Activated CD4-positive, alpha-beta T cell treated with anti-CD3 and anti-CD28 coated beads, Interleukin-2, amount 10 ng/mL, durations not matched to agents 24 days and 14 days (primary cell): ENCODE data around the gene MSANTD2. TPM values are rescaled to one million over a fixed set of nuclear protein-coding genes. Genes with fewer than 3 reads are reported as not detected.

Experiments
- DNase-seq: peaks from one replicate; pipeline ENCODE4 v3.0.0; 2022
- H3K27ac Mint-ChIP-seq: one replicate; pipeline ENCODE4 v1.8.0; 2022; ENCODE audit warnings: mild to moderate bottlenecking, mixed read lengths
- H3K27me3 Mint-ChIP-seq: one replicate; pipeline ENCODE4 v1.8.0; 2022; ENCODE audit warnings: mixed read lengths
- H3K36me3 Mint-ChIP-seq: one replicate; pipeline ENCODE4 v1.8.0; 2022; ENCODE audit warnings: low read depth, mild to moderate bottlenecking, mixed read lengths
- H3K4me1 Mint-ChIP-seq: one replicate; pipeline ENCODE4 v1.8.0; 2021; ENCODE audit warnings: mixed read lengths
- H3K4me3 Mint-ChIP-seq: one replicate; pipeline ENCODE4 v1.8.0; 2022; ENCODE audit warnings: mild to moderate bottlenecking, moderate library complexity, mixed read lengths
- H3K9me3 Mint-ChIP-seq: one replicate; pipeline ENCODE4 v1.8.0; 2021; ENCODE audit warnings: mixed read lengths
- intact Hi-C: fragments of 100-400 bp; cut with micrococcal nuclease; formaldehyde crosslinking; loops from one replicate; pipeline ENCODE4 v1.15.1; 2023
- total RNA-seq: library from RNA; stranded (reverse); gene quantifications from 2 replicates; pipeline ENCODE4 v1.2.3, GENCODE V29; 2022

The MSANTD2 gene
- total RNA-seq, 1 donor from 2014 or later: 10.6 TPM

GRCh38 chr11:124717421-124717785 lies 82.8 kb downstream of the MSANTD2 start:
- intact Hi-C loops: no loop called here
- no peaks in the 10 kb centered on the region for H3K9me3 Mint-ChIP-seq
- no peak overlapping the region for H3K27ac Mint-ChIP-seq
- H3K4me3 Mint-ChIP-seq: peak overlapping the region; percentile 42
- peaks cover 5% of the 10 kb centered on the region for H3K4me1 Mint-ChIP-seq
- H3K36me3 Mint-ChIP-seq: no peaks in the 10 kb centered on the region
- peaks cover 62% of the 10 kb centered on the region for H3K27me3 Mint-ChIP-seq
- no peak for DNase-seq

- Mint-ChIP-seq H3K27ac (no peak overlapping the region), H3K4me3 (no peak overlapping the region), H3K9me3 (no peaks in the 10 kb centered on the region), H3K4me1 (peaks cover 5% of the 10 kb centered on the region), H3K27me3 (peaks cover 59% of the 10 kb centered on the region), H3K36me3 (no peaks in the 10 kb centered on the region)
- DNase-seq: no peak
- intact Hi-C loops: no loop called here
Observed at GRCh38 chr11:124716591-124716990, 83.6 kb downstream of the MSANTD2 start.

Other genes with a start within 250 kb of the MSANTD2 start
- gene OR8A1, start 230.4 kb downstream of the MSANTD2 start, total RNA-seq: not detected in 2 replicates
- not detected in 2 replicates for gene PANX3, start 189.0 kb downstream of the MSANTD2 start, total RNA-seq
- 31.0 and 31.6 TPM in 2 replicates for gene TBRG1, start 177.5 kb downstream of the MSANTD2 start, total RNA-seq
- gene SIAE, start 126.7 kb downstream of the MSANTD2 start, total RNA-seq: 5.3 and 6.4 TPM in 2 replicates
- 1.6 and 2.4 TPM in 2 replicates for gene SPA17, start 126.5 kb downstream of the MSANTD2 start, total RNA-seq
- 4.4 and 5.4 TPM in 2 replicates for gene NRGN, start 60.5 kb downstream of the MSANTD2 start, total RNA-seq
- 0.23 TPM in 1 of 2 replicates, not detected in the other for gene VSIG2, start 48.2 kb downstream of the MSANTD2 start, total RNA-seq
- 0.24 TPM in 1 of 2 replicates, not detected in the other for gene ESAM, start 38.1 kb downstream of the MSANTD2 start, total RNA-seq
- 6.5 and 7.7 TPM in 2 replicates for gene ROBO3, start 65.0 kb upstream of the MSANTD2 start, total RNA-seq
- not detected in 2 replicates for gene ROBO4, start 97.5 kb upstream of the MSANTD2 start, total RNA-seq
- not detected in 2 replicates for gene HEPN1, start 118.8 kb upstream of the MSANTD2 start, total RNA-seq
- not detected in 2 replicates for gene HEPACAM, start 135.6 kb upstream of the MSANTD2 start, total RNA-seq
- gene CCDC15, start 153.8 kb upstream of the MSANTD2 start, total RNA-seq: 4.1 and 4.5 TPM in 2 replicates